Measurements from ENCODE around the gene SLAIN2.

Gene SLAIN2

GRCh38 chr4:48331577-48332330 is 9.6 kb upstream of the SLAIN2 start:
- no peak for DNase-seq
- intact Hi-C loops (cut with DNase I), result no loop called here

GRCh38 chr4:48332661-48333060 is 8.7 kb upstream of the SLAIN2 start:
- intact Hi-C loops (cut with DNase I), result no loop called here
- no peak for DNase-seq

GRCh38 chr4:48333587-48333986 is 7.7 kb upstream of the SLAIN2 start:
- intact Hi-C loops (cut with DNase I), result no loop called here
- no peak for DNase-seq

GRCh38 chr4:48334236-48334635 is 7.1 kb upstream of the SLAIN2 start:
- DNase-seq, result no peak
- intact Hi-C loops (cut with DNase I), result no loop called here

GRCh38 chr4:48334900-48335384 is 6.4 kb upstream of the SLAIN2 start:
- intact Hi-C loops (cut with DNase I), result no loop called here
- DNase-seq, result no peak

- DNase-seq, result no peak
- intact Hi-C loops (cut with DNase I), result no loop called here
These were observed 5.0 kb upstream of the SLAIN2 start for GRCh38 chr4:48336146-48336870.

- intact Hi-C loops (cut with DNase I), result no loop called here
- no peak for DNase-seq
These were observed 3.6 kb upstream of the SLAIN2 start for GRCh38 chr4:48337731-48338130.

GRCh38 chr4:48339642-48340041 is 1.7 kb upstream of the SLAIN2 start:
- no peak for DNase-seq
- intact Hi-C loops (cut with DNase I), result loop anchor here (10.0 kb wide), 1 partner anchor 205 kb away; no protein-coding TSS in a partner anchor

GRCh38 chr4:48340276-48340964 is 909 bp upstream of the SLAIN2 start:
- intact Hi-C loops (cut with DNase I), result loop anchor here (10.0 kb wide), 1 partner anchor 204 kb away; no protein-coding TSS in a partner anchor

GRCh38 chr4:48341776-48342605 is 662 bp downstream of the SLAIN2 start:
- intact Hi-C loops (cut with DNase I), result loop anchor here (10.0 kb wide), 1 partner anchor 203 kb away; no protein-coding TSS in a partner anchor
- peak in 40 of 42 donors; percentile 4 to 76 (median 48) for DNase-seq

More at GRCh38 chr4:48340276-48340964, 909 bp upstream of the SLAIN2 start:
- peak in 3 of 42 donors; percentile 2 to 9 (median 5) for DNase-seq

GRCh38 chr4:48342606-48342880 is 1.2 kb downstream of the SLAIN2 start:
- intact Hi-C loops (cut with DNase I), result loop anchor here (10.0 kb wide), 1 partner anchor 202 kb away; no protein-coding TSS in a partner anchor
- DNase-seq, result peak in 1 of 42 donors; percentile 11

GRCh38 chr4:48343035-48343434 is 1.7 kb downstream of the SLAIN2 start:
- no peak for DNase-seq
- intact Hi-C loops (cut with DNase I), result loop anchor here (10.0 kb wide), 1 partner anchor 202 kb away; no protein-coding TSS in a partner anchor

- DNase-seq, result no peak
- intact Hi-C loops (cut with DNase I), result loop anchor here (10.0 kb wide), 1 partner anchor 201 kb away; no protein-coding TSS in a partner anchor
These were observed 2.2 kb downstream of the SLAIN2 start for GRCh38 chr4:48343551-48343950.

- intact Hi-C loops (cut with DNase I), result loop anchor here (10.0 kb wide), 1 partner anchor 199 kb away; no protein-coding TSS in a partner anchor
- DNase-seq, result no peak
These were observed 4.2 kb downstream of the SLAIN2 start for GRCh38 chr4:48345542-48345941.

- no peak for DNase-seq
These were observed 5.3 kb downstream of the SLAIN2 start for GRCh38 chr4:48346594-48346993.

GRCh38 chr4:48347282-48347921 is 6.1 kb downstream of the SLAIN2 start:
- DNase-seq, result no peak
- intact Hi-C loops (cut with DNase I), result loop anchor here (10.0 kb wide), 1 partner anchor 197 kb away; no protein-coding TSS in a partner anchor

More at GRCh38 chr4:48346594-48346993, 5.3 kb downstream of the SLAIN2 start:
- intact Hi-C loops (cut with DNase I), result loop anchor here (10.0 kb wide), 1 partner anchor 198 kb away; no protein-coding TSS in a partner anchor

- peak in 11 of 42 donors; percentile 7 to 67 (median 18) for DNase-seq
- intact Hi-C loops (cut with DNase I), result no loop called here
These were observed 9.5 kb downstream of the SLAIN2 start for GRCh38 chr4:48350871-48351270.

- intact Hi-C loops (cut with DNase I), result no loop called here
- DNase-seq, result no peak
These were observed 11.5 kb downstream of the SLAIN2 start for GRCh38 chr4:48352793-48353192.
